SJSA1 (cell line): ENCODE measurements around the gene ITPR1. TPM values are rescaled to one million over a fixed set of nuclear protein-coding genes. Genes with fewer than 3 reads are reported as not detected.

Source experiments
- DNase-seq, 2 experiments: peaks; one replicate each; pipeline ENCODE4 v3.0.0-alpha.2; 2015 to 2020; ENCODE audit warnings: low spot score in 2 of 2, low read depth in 1 of 2
- H3K27ac ChIP-seq: fragments of 250-450 bp; sonication (Bioruptor Pico); 2 replicates; pipeline ENCODE4 v1.5.1; 2020; ENCODE audit warnings: mild to moderate bottlenecking, moderate library complexity
- H3K27me3 ChIP-seq: fragments of 250-450 bp; sonication (Bioruptor Pico); replicated peaks from 2 replicates; pipeline ENCODE4 v1.5.1; 2020; ENCODE audit warnings: mild to moderate bottlenecking, moderate library complexity
- H3K36me3 ChIP-seq: fragments of 250-450 bp; sonication (Bioruptor Pico); 2 replicates; pipeline ENCODE4 v1.5.1; 2020; ENCODE audit warnings: mild to moderate bottlenecking
- H3K4me1 ChIP-seq: fragments of 250-450 bp; sonication (Bioruptor Pico); replicated peaks from 2 replicates; pipeline ENCODE4 v1.6.1; 2021; ENCODE audit warnings: mild to moderate bottlenecking
- H3K4me3 ChIP-seq: fragments of 250-450 bp; sonication (Bioruptor Pico); 2 replicates; pipeline ENCODE4 v1.5.1; 2020; ENCODE audit warnings: mild to moderate bottlenecking
- H3K9me3 ChIP-seq: fragments of 250-450 bp; sonication (Bioruptor Pico); replicated peaks from 2 replicates; pipeline ENCODE4 v1.5.1; 2020; ENCODE audit warnings: mild to moderate bottlenecking
- total RNA-seq: library from RNA; depleted of rRNA; stranded (reverse); fragments of >200 nt; shearing (Covaris generic); gene quantifications from 2 replicates; pipeline ENCODE4 v1.2.3, GENCODE V29; 2014

ITPR1 gene
- total RNA-seq, 1 experiment from 2014 or later, result 9.7 TPM

DNA sequence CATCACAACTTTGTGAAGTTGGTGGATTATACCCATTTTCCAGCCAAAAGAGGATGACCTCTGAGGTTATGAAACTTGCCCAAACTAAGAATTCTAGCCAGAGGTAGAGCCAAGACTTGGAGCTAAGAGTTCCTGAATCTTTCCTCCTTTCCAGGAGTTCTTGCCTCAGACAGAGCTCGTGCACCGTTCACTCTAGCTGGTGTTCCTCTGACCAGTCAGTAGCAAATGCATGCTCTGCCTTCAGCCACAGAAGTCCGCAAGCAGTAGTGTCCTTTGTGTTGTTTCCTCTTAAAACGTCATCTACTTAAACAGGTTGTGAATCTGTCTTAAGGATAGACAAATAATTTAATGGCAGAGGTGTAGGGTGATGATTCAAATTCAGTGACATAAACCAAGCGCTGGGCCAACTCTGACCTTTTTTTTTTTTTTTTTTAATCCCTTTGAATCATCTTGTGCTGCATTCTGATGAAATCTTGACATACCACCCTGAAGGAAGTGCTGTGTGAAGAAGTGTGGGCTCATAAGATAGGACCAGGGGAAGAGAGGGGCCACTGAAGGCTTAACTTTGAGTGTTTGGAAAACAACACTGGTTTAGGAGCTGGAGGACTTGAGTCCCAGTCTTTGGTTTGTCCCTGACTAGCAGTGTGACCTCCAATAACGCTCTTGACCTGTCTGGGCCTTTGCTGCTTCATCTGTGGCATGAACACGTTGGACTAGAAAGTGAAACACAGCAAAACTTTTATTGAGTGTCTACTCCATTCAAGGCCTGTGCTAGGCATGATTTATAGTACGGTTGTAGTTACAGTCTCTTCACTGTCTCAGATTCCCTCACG, 53.4 kb downstream of the ITPR1 start:
- Histone ChIP-seq H3K4me3 (no peak overlapping the region), H3K27me3 (no peaks in the 10 kb centered on the region), H3K27ac (no peak overlapping the region), H3K4me1 (no peaks in the 10 kb centered on the region), H3K9me3 (no peaks in the 10 kb centered on the region), H3K36me3 (no peaks in the 10 kb centered on the region)
- no peak for DNase-seq

DNA sequence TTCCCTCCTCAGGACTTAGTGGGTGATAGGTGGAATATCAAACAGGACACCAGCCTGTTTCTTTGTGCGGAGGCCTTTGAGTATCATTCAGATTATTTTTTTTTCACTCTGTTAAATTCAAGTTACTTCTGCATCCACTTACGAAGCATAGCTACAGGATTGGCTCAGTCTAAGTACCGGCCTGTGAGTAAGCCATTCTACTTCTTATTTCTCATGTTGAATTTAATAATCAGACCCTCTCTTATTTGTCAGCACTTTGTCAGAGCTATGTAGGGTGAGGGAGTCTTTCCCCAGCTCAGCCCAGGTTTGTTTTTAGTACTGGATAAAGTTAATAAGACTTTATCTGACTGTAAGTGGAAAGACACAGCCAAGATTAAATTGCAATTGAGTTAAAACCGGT, 54.7 kb downstream of the ITPR1 start:
- H3K36me3 ChIP-seq, result no peaks in the 10 kb centered on the region
- H3K4me3 ChIP-seq, result no peak overlapping the region
- DNase-seq, result no peak
- H3K27me3 ChIP-seq, result no peaks in the 10 kb centered on the region
- H3K9me3 ChIP-seq, result no peaks in the 10 kb centered on the region
- no peak overlapping the region for H3K27ac ChIP-seq
- H3K4me1 ChIP-seq, result no peaks in the 10 kb centered on the region

GRCh38 chr3:4548356-4548755, 55.2 kb downstream of the ITPR1 start:
- H3K9me3 ChIP-seq, result no peaks in the 10 kb centered on the region
- H3K4me1 ChIP-seq, result no peaks in the 10 kb centered on the region
- no peaks in the 10 kb centered on the region for H3K36me3 ChIP-seq
- H3K27ac ChIP-seq, result no peak overlapping the region
- no peak for DNase-seq
- no peaks in the 10 kb centered on the region for H3K27me3 ChIP-seq
- H3K4me3 ChIP-seq, result no peak overlapping the region

DNA sequence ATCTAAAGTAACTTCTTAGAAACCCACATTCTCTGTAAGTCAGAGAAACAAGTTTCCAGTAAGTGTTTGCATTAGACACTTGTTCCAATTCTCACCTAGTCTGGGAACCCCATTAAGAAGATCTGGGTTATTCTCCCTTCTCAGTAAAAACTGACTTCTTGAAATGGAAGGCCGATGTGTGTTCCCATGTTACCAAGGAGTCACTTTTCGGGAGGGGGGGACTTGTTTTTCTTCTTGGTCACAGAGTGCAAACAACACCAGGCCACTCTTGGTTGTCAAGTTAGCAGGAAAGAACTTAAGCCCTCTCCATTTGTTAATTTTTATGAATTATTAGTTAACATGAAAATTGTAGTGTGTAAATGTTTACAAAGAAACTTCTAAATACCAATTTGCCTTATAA, 55.6 kb downstream of the ITPR1 start:
- no peak overlapping the region for H3K4me3 ChIP-seq
- H3K36me3 ChIP-seq, result no peaks in the 10 kb centered on the region
- H3K27me3 ChIP-seq, result no peaks in the 10 kb centered on the region
- no peaks in the 10 kb centered on the region for H3K4me1 ChIP-seq
- no peaks in the 10 kb centered on the region for H3K9me3 ChIP-seq
- no peak overlapping the region for H3K27ac ChIP-seq
- no peak for DNase-seq

DNA sequence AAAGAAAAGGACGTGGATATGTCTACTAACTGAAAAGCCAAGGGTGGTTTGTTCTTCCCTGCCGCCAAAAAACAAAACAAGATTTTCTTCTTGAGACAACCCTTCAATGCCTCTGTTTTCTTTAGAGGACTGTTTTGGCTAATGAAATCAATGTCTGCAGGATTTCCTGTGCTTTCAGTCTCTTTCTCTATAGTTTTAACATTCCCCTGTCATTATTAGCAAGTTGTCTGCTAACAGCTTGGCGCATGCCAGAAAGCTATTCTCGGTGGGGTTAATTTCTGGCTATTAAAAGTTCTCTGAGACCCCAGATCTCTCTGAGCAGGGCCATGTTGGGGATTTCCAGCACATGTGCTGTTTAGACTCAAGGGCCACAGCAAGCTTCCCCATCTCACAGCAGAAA, 56.7 kb downstream of the ITPR1 start:
- Histone ChIP-seq H3K4me1 (no peaks in the 10 kb centered on the region), H3K27me3 (no peaks in the 10 kb centered on the region), H3K9me3 (no peaks in the 10 kb centered on the region), H3K27ac (no peak overlapping the region), H3K4me3 (no peak overlapping the region), H3K36me3 (no peaks in the 10 kb centered on the region)
- DNase-seq, result no peak

DNA sequence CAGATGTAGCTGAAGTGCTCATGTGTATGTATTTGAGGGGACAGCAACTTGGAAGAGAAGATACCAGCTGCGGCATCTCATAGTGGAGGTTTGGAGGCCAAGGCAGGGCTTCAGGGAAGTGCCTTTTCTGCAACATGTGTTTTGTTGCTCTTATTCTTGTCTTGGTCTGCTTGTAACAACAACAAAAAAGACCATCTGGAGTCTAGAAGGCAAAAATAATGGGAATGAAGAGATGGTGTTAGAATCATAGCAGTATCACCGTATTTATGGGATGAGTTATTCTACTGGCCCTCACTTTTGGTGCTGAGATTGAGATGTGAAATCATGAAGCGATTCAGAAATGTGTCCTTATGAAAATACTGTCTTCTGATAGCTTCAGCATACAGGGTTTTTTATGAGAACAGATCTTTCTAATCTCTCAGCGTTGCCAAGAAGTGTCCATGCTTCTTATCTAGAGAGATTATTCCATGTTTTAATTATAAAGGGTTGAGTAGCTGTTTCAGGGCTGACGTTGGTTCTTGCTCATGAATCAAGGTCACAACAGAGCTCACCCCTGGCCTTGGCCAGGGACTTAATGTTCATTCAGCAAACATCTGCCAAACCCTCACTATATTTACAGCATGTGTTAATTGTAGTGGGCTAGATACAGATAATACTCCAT, 58.0 kb downstream of the ITPR1 start:
- Histone ChIP-seq H3K27ac (no peak overlapping the region), H3K36me3 (no peaks in the 10 kb centered on the region), H3K27me3 (no peaks in the 10 kb centered on the region), H3K4me1 (no peaks in the 10 kb centered on the region), H3K9me3 (no peaks in the 10 kb centered on the region), H3K4me3 (no peak overlapping the region)
- DNase-seq, result no peak

DNA sequence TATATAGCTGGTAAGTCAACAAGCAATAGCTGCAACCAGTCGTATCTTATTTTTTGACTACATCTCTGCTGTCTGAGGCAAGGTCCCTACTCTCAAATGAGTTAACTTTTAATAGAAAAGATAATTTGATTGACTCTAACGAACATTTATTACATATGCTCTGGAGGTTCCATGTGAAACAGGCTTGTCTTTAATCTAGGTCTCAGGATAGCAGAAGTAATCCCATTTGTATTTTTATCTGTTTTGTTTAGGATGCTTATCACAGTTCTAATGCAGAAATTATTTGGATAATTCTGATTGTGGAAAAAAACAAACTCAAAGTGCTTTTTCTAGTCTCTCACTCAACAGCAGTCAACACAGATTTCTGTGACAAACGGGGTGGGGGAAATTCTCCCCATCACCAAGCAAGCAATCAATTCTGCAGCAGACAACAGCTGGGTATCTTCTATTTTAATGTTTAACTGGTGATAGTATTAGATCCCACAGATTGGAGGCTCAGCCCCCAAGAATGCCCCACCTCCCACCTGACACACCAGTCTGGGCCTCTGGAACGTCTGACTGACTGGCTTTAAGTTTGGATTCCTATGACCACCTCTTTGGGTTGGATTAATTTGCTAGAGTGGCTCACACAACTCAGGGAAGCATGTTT, 58.8 kb downstream of the ITPR1 start:
- H3K4me1 ChIP-seq, result no peaks in the 10 kb centered on the region
- no peaks in the 10 kb centered on the region for H3K9me3 ChIP-seq
- DNase-seq, result no peak
- H3K27ac ChIP-seq, result no peak overlapping the region
- H3K4me3 ChIP-seq, result no peak overlapping the region
- H3K27me3 ChIP-seq, result no peaks in the 10 kb centered on the region
- H3K36me3 ChIP-seq, result no peaks in the 10 kb centered on the region

DNA sequence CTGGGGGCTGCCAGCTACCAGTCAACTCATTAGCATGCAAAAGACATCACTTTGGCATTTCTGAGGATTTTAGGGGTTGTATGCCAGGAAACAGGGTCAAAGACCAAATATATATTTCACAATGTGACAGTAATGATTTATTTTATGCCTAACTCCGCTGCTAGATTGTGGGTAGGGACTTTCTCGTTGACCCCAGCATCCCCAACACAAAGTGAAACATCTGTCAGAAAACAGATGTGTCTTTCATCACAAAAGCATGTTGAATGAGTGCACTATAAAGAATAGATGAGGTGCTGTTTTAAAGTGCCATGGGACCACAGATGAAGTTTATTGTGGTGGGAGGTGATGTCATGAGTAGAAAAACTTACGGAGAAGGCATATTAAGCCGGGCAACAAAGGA, 59.7 kb downstream of the ITPR1 start:
- DNase-seq, result no peak
- no peak overlapping the region for H3K27ac ChIP-seq
- no peak overlapping the region for H3K4me3 ChIP-seq
- no peaks in the 10 kb centered on the region for H3K36me3 ChIP-seq
- no peaks in the 10 kb centered on the region for H3K27me3 ChIP-seq
- no peaks in the 10 kb centered on the region for H3K4me1 ChIP-seq
- H3K9me3 ChIP-seq, result no peaks in the 10 kb centered on the region

- no peak overlapping the region for H3K27ac ChIP-seq
- no peaks in the 10 kb centered on the region for H3K27me3 ChIP-seq
- H3K9me3 ChIP-seq, result no peaks in the 10 kb centered on the region
- H3K4me1 ChIP-seq, result no peaks in the 10 kb centered on the region
- no peak overlapping the region for H3K4me3 ChIP-seq
- H3K36me3 ChIP-seq, result no peaks in the 10 kb centered on the region
- no peak for DNase-seq
Observed at GRCh38 chr3:4561661-4562060, 68.5 kb downstream of the ITPR1 start.

DNA sequence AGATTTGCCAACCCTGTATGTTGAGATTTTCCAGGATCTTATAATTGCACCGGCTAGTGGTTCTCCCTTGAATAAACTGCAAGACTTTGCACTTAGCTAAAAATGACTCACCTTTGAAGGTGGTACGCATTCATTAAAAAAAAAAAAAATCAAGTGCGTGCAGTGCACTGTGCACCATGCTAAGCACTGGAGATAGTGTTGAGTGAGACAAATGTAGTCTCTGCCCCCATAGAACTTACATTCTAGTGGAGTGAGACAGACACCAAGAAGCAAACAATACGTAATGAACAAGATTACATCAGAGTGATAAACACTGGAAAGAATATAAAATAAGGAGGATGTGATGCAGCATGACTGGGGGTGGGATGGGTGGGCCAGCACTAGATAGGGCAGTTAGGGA, 69.4 kb downstream of the ITPR1 start:
- H3K27ac ChIP-seq, result no peak overlapping the region
- H3K4me3 ChIP-seq, result no peak overlapping the region
- no peak for DNase-seq
- no peaks in the 10 kb centered on the region for H3K9me3 ChIP-seq
- no peaks in the 10 kb centered on the region for H3K27me3 ChIP-seq
- no peaks in the 10 kb centered on the region for H3K36me3 ChIP-seq
- no peaks in the 10 kb centered on the region for H3K4me1 ChIP-seq

DNA sequence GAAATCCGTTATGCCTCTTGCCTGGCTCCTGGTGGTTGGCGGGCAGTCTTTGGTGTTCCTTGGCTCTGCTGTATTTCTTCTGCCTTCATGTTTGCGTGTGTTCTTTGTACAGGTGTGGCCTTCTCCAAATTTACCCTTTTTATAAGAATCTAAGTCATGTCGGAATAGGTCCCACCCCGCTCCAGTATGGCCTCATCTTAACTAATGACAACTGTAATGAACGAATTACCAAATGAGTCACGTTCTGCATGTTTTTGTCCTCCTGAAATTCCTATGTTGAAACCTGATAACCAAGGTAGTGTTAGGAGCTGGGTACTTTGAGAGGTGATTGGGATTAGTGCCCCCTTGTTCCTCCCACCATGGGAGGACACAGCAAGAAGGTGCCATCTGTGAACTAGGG, 71.1 kb downstream of the ITPR1 start:
- Histone ChIP-seq H3K4me1 (no peaks in the 10 kb centered on the region), H3K27ac (no peak overlapping the region), H3K27me3 (no peaks in the 10 kb centered on the region), H3K36me3 (no peaks in the 10 kb centered on the region), H3K9me3 (no peaks in the 10 kb centered on the region), H3K4me3 (no peak overlapping the region)
- DNase-seq, result no peak

GRCh38 chr3:4564928-4565586, 71.9 kb downstream of the ITPR1 start:
- no peak overlapping the region for H3K4me3 ChIP-seq
- H3K27me3 ChIP-seq, result no peaks in the 10 kb centered on the region
- DNase-seq, result no peak
- no peaks in the 10 kb centered on the region for H3K36me3 ChIP-seq
- H3K4me1 ChIP-seq, result no peaks in the 10 kb centered on the region
- H3K27ac ChIP-seq, result no peak overlapping the region
- H3K9me3 ChIP-seq, result no peaks in the 10 kb centered on the region

- H3K4me1 ChIP-seq, result no peaks in the 10 kb centered on the region
- no peak for DNase-seq
- no peaks in the 10 kb centered on the region for H3K9me3 ChIP-seq
- no peak overlapping the region for H3K27ac ChIP-seq
- H3K4me3 ChIP-seq, result no peak overlapping the region
- H3K27me3 ChIP-seq, result no peaks in the 10 kb centered on the region
- no peaks in the 10 kb centered on the region for H3K36me3 ChIP-seq
Observed at GRCh38 chr3:4565809-4566501, 72.8 kb downstream of the ITPR1 start.
